GM23338 (cell line): ENCODE data around the gene IGFBP7. TPM values are rescaled to one million over a fixed set of nuclear protein-coding genes. Genes with fewer than 3 reads are reported as not detected.

Experiments used
- ATAC-seq: fragments of 200-7000 bp; cut with Tn5 transposase; 3 replicates; pipeline ENCODE4 v1.9.1; 2020
- DNase-seq: peaks from one replicate; pipeline ENCODE4 v3.0.0-alpha.2; 2015; ENCODE audit warnings: low spot score
- H2AFZ ChIP-seq: fragments of 200-600 bp; sonication (generic); 2 replicates; pipeline ENCODE4 v1.8.0; 2016; ENCODE audit warnings: antibody characterized with exemption, mild to moderate bottlenecking, moderate library complexity
- H3F3A ChIP-seq: fragments of 200-600 bp; sonication (generic); replicated peaks from 2 replicates; pipeline ENCODE4 v1.8.0; 2017; ENCODE audit warnings: antibody characterized with exemption, mixed run types, low read depth
- H3K27ac ChIP-seq: fragments of 200-600 bp; sonication (generic); 2 replicates; pipeline ENCODE4 v1.6.1; 2016; ENCODE audit warnings: low read depth
- H3K27me3 ChIP-seq: fragments of 200-600 bp; sonication (generic); 2 replicates; pipeline ENCODE4 v1.8.0; 2016; ENCODE audit warnings: mild to moderate bottlenecking, mixed run types, moderate library complexity; ENCODE audit not compliant: insufficient read depth
- H3K36me3 ChIP-seq: fragments of 200-600 bp; sonication (generic); 2 replicates; pipeline ENCODE4 v1.8.0; 2016; ENCODE audit warnings: mild to moderate bottlenecking; ENCODE audit not compliant: insufficient read depth
- H3K4me1 ChIP-seq: fragments of 200-600 bp; sonication (generic); 2 replicates; pipeline ENCODE4 v1.8.0; 2016; ENCODE audit warnings: mild to moderate bottlenecking, moderate library complexity; ENCODE audit not compliant: insufficient read depth
- H3K4me2 ChIP-seq: fragments of 200-600 bp; sonication (generic); 2 replicates; pipeline ENCODE4 v1.7.1; 2017; ENCODE audit warnings: mixed run types
- H3K4me3 ChIP-seq: fragments of 200-600 bp; sonication (generic); 2 replicates; pipeline ENCODE4 v1.6.1; 2016; ENCODE audit warnings: mixed run types
- H3K79me2 ChIP-seq: fragments of 200-600 bp; sonication (generic); replicated peaks from 2 replicates; pipeline ENCODE4 v1.8.0; 2017; ENCODE audit warnings: mild to moderate bottlenecking; ENCODE audit not compliant: insufficient read depth
- H3K9me2 ChIP-seq: fragments of 200-600 bp; sonication (generic); 2 replicates; pipeline ENCODE4 v1.8.0; 2017; ENCODE audit not compliant: insufficient read depth
- H4K20me1 ChIP-seq: fragments of 200-600 bp; sonication (generic); replicated peaks from 2 replicates; pipeline ENCODE4 v1.8.0; 2017; ENCODE audit warnings: mild to moderate bottlenecking; ENCODE audit not compliant: insufficient read depth
- H3K27ac Mint-ChIP-seq: 2 replicates; pipeline ENCODE4 v1.8.0; 2020; ENCODE audit warnings: inconsistent platforms, mild to moderate bottlenecking, moderate library complexity, mixed read lengths
- H3K27me3 Mint-ChIP-seq: 3 replicates; pipeline ENCODE4 v1.8.0; 2022; ENCODE audit warnings: low read depth, mild to moderate bottlenecking, moderate library complexity, mixed read lengths, inconsistent platforms; ENCODE audit not compliant: insufficient read depth, poor library complexity
- H3K36me3 Mint-ChIP-seq: 3 replicates; pipeline ENCODE4 v1.8.0; 2021; ENCODE audit warnings: low read depth, mild to moderate bottlenecking, inconsistent platforms, moderate library complexity, mixed read lengths
- H3K4me1 Mint-ChIP-seq: 3 replicates; pipeline ENCODE4 v1.8.0; 2020; ENCODE audit warnings: mild to moderate bottlenecking, inconsistent platforms, mixed read lengths
- H3K4me3 Mint-ChIP-seq: 3 replicates; pipeline ENCODE4 v1.8.0; 2021; ENCODE audit warnings: moderate library complexity, mild to moderate bottlenecking, inconsistent platforms, mixed read lengths
- H3K9me3 Mint-ChIP-seq: 3 replicates; pipeline ENCODE4 v1.8.0; 2020; ENCODE audit warnings: moderate library complexity, mild to moderate bottlenecking, inconsistent platforms, mixed read lengths
- CREB1 ChIP-seq: fragments of 250-450 bp; sonication (Bioruptor Pico); IDR thresholded peaks from 2 replicates; pipeline ENCODE4 v1.5.0; 2020; ENCODE audit warnings: low read depth, mild to moderate bottlenecking, moderate library complexity
- CTCF ChIP-seq, 2 experiments: fragments of 200-600 bp in 1 of 2; sonication (generic) in 1 of 2; conservative IDR thresholded peaks; 2 replicates each; pipeline versions ENCODE4 v1.5.1 to v1.6.1; 2016 to 2017; ENCODE audit warnings: antibody characterized with exemption in 2 of 2, low read depth in 2 of 2, mild to moderate bottlenecking in 2 of 2, moderate library complexity in 1 of 2
- ETS1 ChIP-seq: IDR thresholded peaks from 2 replicates; pipeline ENCODE4 v1.6.1; 2016; ENCODE audit warnings: antibody characterized with exemption
- EZH2 ChIP-seq: fragments of 200-600 bp; sonication (generic); IDR thresholded peaks from one replicate; pipeline ENCODE4 v1.8.0; 2017; ENCODE audit warnings: antibody characterized with exemption, mild to moderate bottlenecking, low read depth; ENCODE audit not compliant: unreplicated experiment
- EZH2phosphoT487 ChIP-seq: fragments of 200-600 bp; sonication (generic); IDR thresholded peaks from one replicate; pipeline ENCODE4 v1.8.1; 2018; ENCODE audit warnings: antibody characterized with exemption; ENCODE audit not compliant: unreplicated experiment
- NANOG ChIP-seq: IDR thresholded peaks from 2 replicates; pipeline ENCODE4 v1.6.1; 2016; ENCODE audit warnings: antibody characterized with exemption, borderline replicate concordance
- POLR2AphosphoS5 ChIP-seq: IDR thresholded peaks from 2 replicates; pipeline ENCODE4 v1.6.1; 2016; ENCODE audit warnings: antibody characterized with exemption, low read depth
- REST ChIP-seq: IDR thresholded peaks from one replicate; pipeline ENCODE4 v1.6.1; 2018; ENCODE audit warnings: antibody characterized with exemption; ENCODE audit not compliant: unreplicated experiment
- STAT1 ChIP-seq: IDR thresholded peaks from one replicate; pipeline ENCODE4 v1.6.1; 2016; ENCODE audit warnings: antibody characterized with exemption; ENCODE audit not compliant: unreplicated experiment
- ZNF114 ChIP-seq: fragments of 250-450 bp; sonication (Bioruptor Pico); IDR thresholded peaks from 2 replicates; pipeline ENCODE4 v1.5.0; 2020; ENCODE audit warnings: mild to moderate bottlenecking, moderate library complexity
- ZNF331 ChIP-seq: fragments of 250-450 bp; sonication (Bioruptor Pico); IDR thresholded peaks from 2 replicates; pipeline ENCODE4 v1.5.0; 2020; ENCODE audit warnings: low read depth, mild to moderate bottlenecking, moderate library complexity
- ZNF462 ChIP-seq: fragments of 250-450 bp; sonication (Bioruptor Pico); IDR thresholded peaks from 2 replicates; pipeline ENCODE4 v1.5.0; 2020; ENCODE audit warnings: mild to moderate bottlenecking, moderate library complexity
- polyA plus RNA-seq: library from polyadenylated mRNA; unstranded; fragments of >200 nt; fragmentation: Nextera tagmentation; extraction: Ambion mirVana; gene quantifications from 2 replicates; pipeline ENCODE4 v1.2.1, GENCODE V29; 2016
- total RNA-seq: library from RNA; depleted of rRNA; stranded (reverse); fragments of >200 nt; shearing (Covaris generic); gene quantifications from 2 replicates; pipeline ENCODE4 v1.2.3, GENCODE V29; 2014

Gene IGFBP7
- total and polyA plus RNA-seq, 2 experiments from 2014 or later: 0.49 to 7.9 TPM

GRCh38 chr4:57042711-57043169 lies 67.4 kb downstream of the IGFBP7 start:
- Histone ChIP-seq H3K4me2 (no peak overlapping the region), H3K27me3 (no peaks in the 10 kb centered on the region), H3K36me3 (no peaks in the 10 kb centered on the region), H3K79me2 (no peaks in the 10 kb centered on the region), H2AFZ (no peak overlapping the region), H3F3A (no peaks in the 10 kb centered on the region), H3K9me2 (0 out of 2 replicates have a peak, but pooled peaks cover 3% of the 10 kb centered on the region), H4K20me1 (no peaks in the 10 kb centered on the region), H3K4me3 (no peak overlapping the region), H3K27ac (no peak overlapping the region), H3K4me1 (no peaks in the 10 kb centered on the region)
- H3K4me1 Mint-ChIP-seq: peaks cover 4% of the 10 kb centered on the region; the same call in 1 of the 3 replicates
- H3K27me3 Mint-ChIP-seq: peaks cover 3% of the 10 kb centered on the region
- DNase-seq (no peak), ATAC-seq (no peak)
- no peak overlapping the region for H3K4me3 Mint-ChIP-seq
- H3K9me3 Mint-ChIP-seq: peaks cover 7% of the 10 kb centered on the region; the same call in 2 of the 3 replicates
- H3K36me3 Mint-ChIP-seq: no peaks in the 10 kb centered on the region
- TF ChIP-seq EZH2: no peak
- no peak for TF ChIP-seq CTCF (conservative IDR thresholded peaks at IDR 0.05; ENCODE audit: low read depth in 2 of 2)
- no peak for TF ChIP-seq NANOG
- TF ChIP-seq EZH2phosphoT487: no peak
- TF ChIP-seq ZNF331 (CRISPR knock-in tag): no peak
- TF ChIP-seq ZNF114: no peak
- TF ChIP-seq ETS1: no peak
- TF ChIP-seq POLR2AphosphoS5: no peak
- no peak for TF ChIP-seq STAT1
- no peak for TF ChIP-seq ZNF462 (CRISPR knock-in tag)
- TF ChIP-seq CREB1 (CRISPR knock-in tag): no peak
- no peak for TF ChIP-seq REST
- no peak overlapping the region for H3K27ac Mint-ChIP-seq
